ENCODE measurements around the gene MVB12B. TPM values are rescaled to one million over a fixed set of nuclear protein-coding genes. Genes with fewer than 3 reads are reported as not detected.

The MVB12B gene
- total and polyA plus RNA-seq, 2 of the 4 experiments (the other 2 are of a cell fraction) = 2.0 to 4.0 TPM

- Histone ChIP-seq H3K14ac (replicated peaks; ENCODE audit: low read depth, low read length) (no peak overlapping the region), H3K27me3 (ENCODE audit: control insufficient read depth, insufficient read depth, low read length) (peaks cover 24% of the 10 kb centered on the region), H3K9ac (ENCODE audit: low read depth, low read length) (no peak overlapping the region), H3K9me1 (ENCODE audit: insufficient read depth, low read length) (no peaks in the 10 kb centered on the region; the same call in 1 of the 2 replicates), H3K79me1 (ENCODE audit: low read depth in 1 of 2, low read length in 2 of 2) (no peaks in the 10 kb centered on the region), H4K91ac (ENCODE audit: insufficient read depth, low read depth, low read length) (no peak overlapping the region), H3K36me3 (ENCODE audit: control insufficient read depth, insufficient read depth, low read length) (no peaks in the 10 kb centered on the region), H2AK5ac (ENCODE audit: low read depth, low read length) (no peak overlapping the region), H2BK20ac (ENCODE audit: low read depth, low read length) (no peak overlapping the region), H3K4me2 (ENCODE audit: low read depth, low read length) (no peak overlapping the region), H3K4ac (ENCODE audit: low read depth, low read length) (no peak overlapping the region), H4K5ac (ENCODE audit: low read depth, low read length) (no peak overlapping the region), H3K27ac (ENCODE audit: insufficient read depth, low read length) (no peak overlapping the region), H4K8ac (ENCODE audit: low read depth in 2 of 2, low read length in 2 of 2) (no peak overlapping the region), H3K9me3 (ENCODE audit: control insufficient read depth, insufficient read depth, low read length) (0 out of 2 replicates have a peak, but pooled peaks cover 2% of the 10 kb centered on the region), H2BK120ac (ENCODE audit: low read depth, low read length) (no peak overlapping the region), H3K4me1 (ENCODE audit: control insufficient read depth, insufficient read depth, low read length) (no peaks in the 10 kb centered on the region), H2AFZ (replicated peaks; ENCODE audit: low read length, poor library complexity) (no peak overlapping the region), H3K56ac (ENCODE audit: extremely low read depth, insufficient read depth, low read length) (no peak overlapping the region), H3K4me3 (ENCODE audit: insufficient read depth, low read depth, low read length) (no peak overlapping the region), H3K23ac (ENCODE audit: low read depth, low read length) (no peak overlapping the region), H3K18ac (ENCODE audit: low read depth, low read length) (no peak overlapping the region), H2BK15ac (ENCODE audit: low read depth, low read length) (no peak overlapping the region), H2BK5ac (ENCODE audit: low read depth, low read length, poor library complexity, severe bottlenecking) (no peak overlapping the region), H2AK9ac (replicated peaks; ENCODE audit: low read depth, low read length, poor library complexity) (no peak overlapping the region), H4K20me1 (ENCODE audit: insufficient read depth, low read length) (no peaks in the 10 kb centered on the region)
- no CpG with 5 or more reads among the region's 3 CpGs for WGBS, 2 experiments (ENCODE audit: extremely low coverage in 2 of 2, insufficient read length in 1 of 2)
- intact Hi-C loops (cut with micrococcal nuclease) = no loop called here
- no peak for TF ChIP-seq FOS (IDR thresholded peaks at IDR 0.05; ENCODE audit: low read depth, low read length)
- dilution Hi-C loops (cut with HindIII; ENCODE audit: low sequenced_read_pairs, unreplicated experiment) = no loop called here
- in situ Hi-C loops (cut with MboI; ENCODE audit: low sequenced_read_pairs) = no loop called here
- no peak for DNase-seq
- POLR2A ChIA-PET (ENCODE audit: unreplicated experiment) = no interaction called here
- BruUV-seq (replicated peaks) = no TSS peak
- ATAC-seq (ENCODE audit: low read depth) = no peak
- CTCF ChIA-PET = no interaction called here
Measured at GRCh38 chr9:126543490-126543889, 216.9 kb downstream of the MVB12B start.
